ENCODE data around the gene BCAP31. TPM values are rescaled to one million over a fixed set of nuclear protein-coding genes. Genes with fewer than 3 reads are reported as not detected.

The BCAP31 gene
- total RNA-seq, 1 experiment from 2014 or later = 150 TPM

- TF ChIP-seq, protein P1, sequence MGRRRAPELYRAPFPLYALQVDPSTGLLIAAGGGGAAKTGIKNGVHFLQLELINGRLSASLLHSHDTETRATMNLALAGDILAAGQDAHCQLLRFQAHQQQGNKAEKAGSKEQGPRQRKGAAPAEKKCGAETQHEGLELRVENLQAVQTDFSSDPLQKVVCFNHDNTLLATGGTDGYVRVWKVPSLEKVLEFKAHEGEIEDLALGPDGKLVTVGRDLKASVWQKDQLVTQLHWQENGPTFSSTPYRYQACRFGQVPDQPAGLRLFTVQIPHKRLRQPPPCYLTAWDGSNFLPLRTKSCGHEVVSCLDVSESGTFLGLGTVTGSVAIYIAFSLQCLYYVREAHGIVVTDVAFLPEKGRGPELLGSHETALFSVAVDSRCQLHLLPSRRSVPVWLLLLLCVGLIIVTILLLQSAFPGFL (CRISPR knock-in tag; IDR thresholded peaks at IDR 0.05; ENCODE audit: borderline replicate concordance) = no peak
- TF ChIP-seq CDX4 (CRISPR knock-in tag; IDR thresholded peaks at IDR 0.05; ENCODE audit: borderline replicate concordance) (no peak), GABPB1 (CRISPR knock-in tag; IDR thresholded peaks at IDR 0.05) (no peak), CTCF (IDR thresholded peaks at IDR 0.05) (no peak), TEAD4 (CRISPR knock-in tag; IDR thresholded peaks at IDR 0.05) (no peak), ATF1 (CRISPR knock-in tag; IDR thresholded peaks at IDR 0.05) (no peak), ZNF396 (CRISPR knock-in tag; IDR thresholded peaks at IDR 0.05; ENCODE audit: borderline replicate concordance) (no peak), ZNF219 (CRISPR knock-in tag; IDR thresholded peaks at IDR 0.05; ENCODE audit: borderline replicate concordance) (no peak), EMX1 (CRISPR knock-in tag; IDR thresholded peaks at IDR 0.05) (no peak), CREM (CRISPR knock-in tag; IDR thresholded peaks at IDR 0.05) (no peak), IRF1 (CRISPR knock-in tag; IDR thresholded peaks at IDR 0.05) (no peak), ZBTB21 (CRISPR knock-in tag; IDR thresholded peaks at IDR 0.05; ENCODE audit: borderline replicate concordance) (no peak), GRHL2 (CRISPR knock-in tag; IDR thresholded peaks at IDR 0.05; ENCODE audit: insufficient replicate concordance, severe bottlenecking) (no peak), ELF4 (CRISPR knock-in tag; IDR thresholded peaks at IDR 0.05; ENCODE audit: low read depth) (no peak), ZNF512 (CRISPR knock-in tag; IDR thresholded peaks at IDR 0.05; ENCODE audit: borderline replicate concordance) (no peak), TP53 (CRISPR knock-in tag; IDR thresholded peaks at IDR 0.05) (no peak)
- TF ChIP-seq, protein P2, sequence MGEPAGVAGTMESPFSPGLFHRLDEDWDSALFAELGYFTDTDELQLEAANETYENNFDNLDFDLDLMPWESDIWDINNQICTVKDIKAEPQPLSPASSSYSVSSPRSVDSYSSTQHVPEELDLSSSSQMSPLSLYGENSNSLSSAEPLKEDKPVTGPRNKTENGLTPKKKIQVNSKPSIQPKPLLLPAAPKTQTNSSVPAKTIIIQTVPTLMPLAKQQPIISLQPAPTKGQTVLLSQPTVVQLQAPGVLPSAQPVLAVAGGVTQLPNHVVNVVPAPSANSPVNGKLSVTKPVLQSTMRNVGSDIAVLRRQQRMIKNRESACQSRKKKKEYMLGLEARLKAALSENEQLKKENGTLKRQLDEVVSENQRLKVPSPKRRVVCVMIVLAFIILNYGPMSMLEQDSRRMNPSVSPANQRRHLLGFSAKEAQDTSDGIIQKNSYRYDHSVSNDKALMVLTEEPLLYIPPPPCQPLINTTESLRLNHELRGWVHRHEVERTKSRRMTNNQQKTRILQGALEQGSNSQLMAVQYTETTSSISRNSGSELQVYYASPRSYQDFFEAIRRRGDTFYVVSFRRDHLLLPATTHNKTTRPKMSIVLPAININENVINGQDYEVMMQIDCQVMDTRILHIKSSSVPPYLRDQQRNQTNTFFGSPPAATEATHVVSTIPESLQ (CRISPR knock-in tag; IDR thresholded peaks at IDR 0.05) = no peak
- peak overlapping the region; percentile 55 for H3K4me3 Mint-ChIP-seq
- H3K27ac Mint-ChIP-seq = no peak overlapping the region
- H3K27me3 Mint-ChIP-seq (ENCODE audit: low read depth) = peaks cover 8% of the 10 kb centered on the region
- H3K9me3 Mint-ChIP-seq = no peaks in the 10 kb centered on the region
- H3K4me1 Mint-ChIP-seq = peaks cover 9% of the 10 kb centered on the region
- H3K36me3 Mint-ChIP-seq = no peaks in the 10 kb centered on the region
- DNase-seq (ENCODE audit: low spot score) = no peak
- ChIA-PET POLR2A (interaction anchor here (0.7 to 1.7 kb wide), 3 partner anchors 10 to 38 kb away, joined by 3 to 5 read pairs (median 4); partner anchors contain the start of gene SLC6A8), CTCF (interaction anchor here (0.8 to 7.7 kb wide), 5 partner anchors 11 to 125 kb away, joined by 3 to 143 read pairs (median 3); partner anchors contain the start of gene SLC6A8)
- peak; percentile 51 for ATAC-seq
Measured at GRCh38 chrX:153674219-153674851, 49.9 kb downstream of the BCAP31 start.

Measured in WTC11 (cell line).